GM12878 (cell line): ENCODE data around the gene TELO2. TPM values are rescaled to one million over a fixed set of nuclear protein-coding genes. Genes with fewer than 3 reads are reported as not detected.

Experiments
- CREB1 ChIP-seq: IDR thresholded peaks from 2 replicates; pipeline ENCODE4 v1.6.1; 2012; ENCODE audit warnings: low read depth, mild to moderate bottlenecking, inconsistent platforms
- CREM ChIP-seq: IDR thresholded peaks from 2 replicates; pipeline ENCODE4 v1.6.1; 2014; ENCODE audit warnings: antibody characterized with exemption, low read depth
- DPF2 ChIP-seq: fragments of 450-650 bp; IDR thresholded peaks from 2 replicates; pipeline ENCODE4 v1.6.1; 2017; ENCODE audit warnings: mild to moderate bottlenecking
- EGR1 ChIP-seq, 2 experiments: IDR thresholded peaks; 1 replicate in 1 of 2; 2 replicates in 1 of 2; pipeline ENCODE4 v1.6.1; 2011 to 2012; ENCODE audit warnings: low read depth in 2 of 2, low read length in 2 of 2, borderline replicate concordance in 1 of 2, mild to moderate bottlenecking in 1 of 2, moderate library complexity in 1 of 2
- IKZF1 ChIP-seq: fragments of 450-650 bp; conservative IDR thresholded peaks from 2 replicates; pipeline ENCODE4 v1.6.1; 2017; ENCODE audit warnings: antibody characterized with exemption, mild to moderate bottlenecking
- IKZF2 ChIP-seq, 2 experiments: fragments of 450-650 bp; IDR thresholded peaks; 2 replicates each; pipeline ENCODE4 v1.6.1; 2017; ENCODE audit warnings: mild to moderate bottlenecking in 2 of 2, moderate library complexity in 2 of 2
- MTA3 ChIP-seq: IDR thresholded peaks from 2 replicates; pipeline ENCODE4 v1.6.1; 2012; ENCODE audit warnings: low read length, inconsistent platforms, borderline replicate concordance
- NRF1 ChIP-seq: conservative IDR thresholded peaks from 2 replicates; pipeline ENCODE4 v1.6.1; 2011; ENCODE audit warnings: mild to moderate bottlenecking, low read depth, low read length, improper control_type of control experiment
- SIX5 ChIP-seq: IDR thresholded peaks from 2 replicates; pipeline ENCODE4 v1.6.1; 2011; ENCODE audit warnings: mild to moderate bottlenecking, low read depth, low read length, moderate library complexity; ENCODE audit not compliant: severe bottlenecking
- STAT1 ChIP-seq: fragments of 450-650 bp; conservative IDR thresholded peaks from 2 replicates; pipeline ENCODE4 v1.6.1; 2014; ENCODE audit warnings: antibody characterized with exemption, mild to moderate bottlenecking
- TARDBP ChIP-seq: IDR thresholded peaks from 2 replicates; pipeline ENCODE4 v1.6.1; 2016; ENCODE audit warnings: borderline replicate concordance
- ZNF217 ChIP-seq: fragments of 450-650 bp; IDR thresholded peaks from 2 replicates; pipeline ENCODE4 v1.6.1; 2017; ENCODE audit warnings: antibody characterized with exemption, mild to moderate bottlenecking
- polyA plus RNA-seq, 11 experiments: library from polyadenylated mRNA; depleted of rRNA in 4 of 11; unstranded in 6 of 11; stranded (reverse) in 5 of 11; fragments of >200 nt; fragmentation: Nextera tagmentation in 4 of 11; fragmentation: Illumina TruSeq in 1 of 11; extraction: Ambion mirVana in 4 of 11; extraction: Trizol in 1 of 11; gene quantifications; 1 replicate in 1 of 11; 2 replicates in 10 of 11; pipeline versions ENCODE4 v1.2.1 to v1.2.3, GENCODE V29; 2011 to 2016; ENCODE audit warnings: inconsistent platforms in 2 of 11, missing spikeins in 2 of 11, low read depth in 1 of 11
- total RNA-seq, 4 experiments: library from RNA; depleted of rRNA in 3 of 4; stranded (reverse); fragments of >200 nt in 3 of 4; fragmentation: Illumina TruSeq in 1 of 4; extraction: Trizol in 1 of 4; gene quantifications; 2 replicates each; pipeline versions ENCODE4 v1.2.1 to v1.2.3, GENCODE V29; 2013 to 2021
- TF ChIP-seq, protein P1 (sequence below): IDR thresholded peaks from 2 replicates; pipeline ENCODE4 v1.6.1; 2011; ENCODE audit warnings: borderline replicate concordance, low read depth, mild to moderate bottlenecking, moderate library complexity, low read length; ENCODE audit not compliant: insufficient read depth, poor library complexity, severe bottlenecking
- TF ChIP-seq, protein P2 (sequence below): fragments of 450-650 bp; IDR thresholded peaks from 2 replicates; pipeline ENCODE4 v1.6.1; 2017; ENCODE audit warnings: low read depth, mild to moderate bottlenecking, moderate library complexity
- TF ChIP-seq, protein P3 (sequence below): fragments of 450-650 bp; IDR thresholded peaks from 2 replicates; pipeline ENCODE4 v1.6.1; 2017; ENCODE audit warnings: borderline replicate concordance
- TF ChIP-seq, protein P4 (sequence below): fragments of 450-650 bp; formaldehyde crosslinking; IDR thresholded peaks from 2 replicates; pipeline ENCODE4 v1.5.0; 2022; ENCODE audit warnings: mild to moderate bottlenecking, missing genetic modification characterization
- TF ChIP-seq, protein P5 (sequence below): fragments of 450-650 bp; IDR thresholded peaks from 2 replicates; pipeline ENCODE4 v1.6.1; 2017; ENCODE audit warnings: mild to moderate bottlenecking, moderate library complexity

TELO2 gene
- total and polyA plus RNA-seq, 10 of the 15 experiments (the other 5 are each of a cell fraction or from before 2014, with no cell fraction given), result 0.55 to 72.8 (median 18.6) TPM

DNA sequence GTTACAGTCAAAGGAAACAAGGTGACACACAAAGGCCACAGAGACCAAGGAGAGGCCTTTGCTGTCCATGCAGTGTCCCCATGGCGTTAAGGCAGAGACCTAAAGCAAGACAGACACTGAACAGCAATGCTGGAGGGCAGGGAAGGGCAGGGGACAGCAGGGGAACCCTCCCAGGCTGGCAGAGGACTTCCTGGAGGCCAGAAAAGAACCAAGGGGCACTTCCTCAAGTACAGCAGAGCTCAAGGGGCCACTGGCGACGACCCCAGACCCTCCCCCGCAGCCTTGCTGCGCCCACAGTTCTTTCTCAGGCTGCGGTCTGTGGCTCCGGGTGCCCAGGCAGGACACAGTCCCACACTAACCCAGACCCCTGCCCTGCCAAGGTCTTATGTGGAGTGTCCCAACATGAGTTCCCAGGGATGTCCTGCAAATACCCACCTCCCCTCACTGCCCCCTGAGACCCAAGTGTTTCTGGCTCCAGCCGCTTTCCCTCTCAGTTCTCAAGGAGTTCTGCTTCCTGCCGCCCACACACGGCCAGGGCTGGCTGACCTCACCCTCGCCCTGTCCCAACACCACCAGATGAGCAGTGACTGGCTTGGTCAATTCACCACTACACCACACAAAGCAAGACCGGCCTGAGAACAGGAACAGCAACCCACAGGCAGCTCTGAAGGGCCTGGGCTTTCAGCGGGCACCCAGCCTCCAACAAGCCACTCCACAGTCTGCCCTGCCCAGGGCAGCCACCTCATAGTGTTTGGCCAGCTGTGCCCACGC lies 22.5 kb upstream of the TELO2 start (continued):
- TF ChIP-seq, protein P1, sequence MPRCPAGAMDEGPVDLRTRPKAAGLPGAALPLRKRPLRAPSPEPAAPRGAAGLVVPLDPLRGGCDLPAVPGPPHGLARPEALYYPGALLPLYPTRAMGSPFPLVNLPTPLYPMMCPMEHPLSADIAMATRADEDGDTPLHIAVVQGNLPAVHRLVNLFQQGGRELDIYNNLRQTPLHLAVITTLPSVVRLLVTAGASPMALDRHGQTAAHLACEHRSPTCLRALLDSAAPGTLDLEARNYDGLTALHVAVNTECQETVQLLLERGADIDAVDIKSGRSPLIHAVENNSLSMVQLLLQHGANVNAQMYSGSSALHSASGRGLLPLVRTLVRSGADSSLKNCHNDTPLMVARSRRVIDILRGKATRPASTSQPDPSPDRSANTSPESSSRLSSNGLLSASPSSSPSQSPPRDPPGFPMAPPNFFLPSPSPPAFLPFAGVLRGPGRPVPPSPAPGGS, result no peak
- no peak; the same call in 1 of the 2 replicates for TF ChIP-seq MTA3
- peak; percentile 40; the same call in 1 of the 2 replicates for TF ChIP-seq DPF2
- TF ChIP-seq CREB1, result no peak
- no peak for TF ChIP-seq STAT1
- peak in 1 of 2 experiments; percentile 53; a peak in 1 of 3 replicates for TF ChIP-seq EGR1 (IDR thresholded peaks at IDR 0.05; ENCODE audit: borderline replicate concordance in 1 of 2, low read depth in 2 of 2, low read length in 2 of 2)
- no peak for TF ChIP-seq CREM
- TF ChIP-seq IKZF1, result peak; percentile 63; the same call in 1 of the 2 replicates
- TF ChIP-seq, protein P2, sequence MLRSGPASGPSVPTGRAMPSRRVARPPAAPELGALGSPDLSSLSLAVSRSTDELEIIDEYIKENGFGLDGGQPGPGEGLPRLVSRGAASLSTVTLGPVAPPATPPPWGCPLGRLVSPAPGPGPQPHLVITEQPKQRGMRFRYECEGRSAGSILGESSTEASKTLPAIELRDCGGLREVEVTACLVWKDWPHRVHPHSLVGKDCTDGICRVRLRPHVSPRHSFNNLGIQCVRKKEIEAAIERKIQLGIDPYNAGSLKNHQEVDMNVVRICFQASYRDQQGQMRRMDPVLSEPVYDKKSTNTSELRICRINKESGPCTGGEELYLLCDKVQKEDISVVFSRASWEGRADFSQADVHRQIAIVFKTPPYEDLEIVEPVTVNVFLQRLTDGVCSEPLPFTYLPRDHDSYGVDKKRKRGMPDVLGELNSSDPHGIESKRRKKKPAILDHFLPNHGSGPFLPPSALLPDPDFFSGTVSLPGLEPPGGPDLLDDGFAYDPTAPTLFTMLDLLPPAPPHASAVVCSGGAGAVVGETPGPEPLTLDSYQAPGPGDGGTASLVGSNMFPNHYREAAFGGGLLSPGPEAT, result no peak
- TF ChIP-seq, protein P3, sequence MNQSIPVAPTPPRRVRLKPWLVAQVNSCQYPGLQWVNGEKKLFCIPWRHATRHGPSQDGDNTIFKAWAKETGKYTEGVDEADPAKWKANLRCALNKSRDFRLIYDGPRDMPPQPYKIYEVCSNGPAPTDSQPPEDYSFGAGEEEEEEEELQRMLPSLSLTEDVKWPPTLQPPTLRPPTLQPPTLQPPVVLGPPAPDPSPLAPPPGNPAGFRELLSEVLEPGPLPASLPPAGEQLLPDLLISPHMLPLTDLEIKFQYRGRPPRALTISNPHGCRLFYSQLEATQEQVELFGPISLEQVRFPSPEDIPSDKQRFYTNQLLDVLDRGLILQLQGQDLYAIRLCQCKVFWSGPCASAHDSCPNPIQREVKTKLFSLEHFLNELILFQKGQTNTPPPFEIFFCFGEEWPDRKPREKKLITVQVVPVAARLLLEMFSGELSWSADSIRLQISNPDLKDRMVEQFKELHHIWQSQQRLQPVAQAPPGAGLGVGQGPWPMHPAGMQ, result no peak
- TF ChIP-seq, protein P4, sequence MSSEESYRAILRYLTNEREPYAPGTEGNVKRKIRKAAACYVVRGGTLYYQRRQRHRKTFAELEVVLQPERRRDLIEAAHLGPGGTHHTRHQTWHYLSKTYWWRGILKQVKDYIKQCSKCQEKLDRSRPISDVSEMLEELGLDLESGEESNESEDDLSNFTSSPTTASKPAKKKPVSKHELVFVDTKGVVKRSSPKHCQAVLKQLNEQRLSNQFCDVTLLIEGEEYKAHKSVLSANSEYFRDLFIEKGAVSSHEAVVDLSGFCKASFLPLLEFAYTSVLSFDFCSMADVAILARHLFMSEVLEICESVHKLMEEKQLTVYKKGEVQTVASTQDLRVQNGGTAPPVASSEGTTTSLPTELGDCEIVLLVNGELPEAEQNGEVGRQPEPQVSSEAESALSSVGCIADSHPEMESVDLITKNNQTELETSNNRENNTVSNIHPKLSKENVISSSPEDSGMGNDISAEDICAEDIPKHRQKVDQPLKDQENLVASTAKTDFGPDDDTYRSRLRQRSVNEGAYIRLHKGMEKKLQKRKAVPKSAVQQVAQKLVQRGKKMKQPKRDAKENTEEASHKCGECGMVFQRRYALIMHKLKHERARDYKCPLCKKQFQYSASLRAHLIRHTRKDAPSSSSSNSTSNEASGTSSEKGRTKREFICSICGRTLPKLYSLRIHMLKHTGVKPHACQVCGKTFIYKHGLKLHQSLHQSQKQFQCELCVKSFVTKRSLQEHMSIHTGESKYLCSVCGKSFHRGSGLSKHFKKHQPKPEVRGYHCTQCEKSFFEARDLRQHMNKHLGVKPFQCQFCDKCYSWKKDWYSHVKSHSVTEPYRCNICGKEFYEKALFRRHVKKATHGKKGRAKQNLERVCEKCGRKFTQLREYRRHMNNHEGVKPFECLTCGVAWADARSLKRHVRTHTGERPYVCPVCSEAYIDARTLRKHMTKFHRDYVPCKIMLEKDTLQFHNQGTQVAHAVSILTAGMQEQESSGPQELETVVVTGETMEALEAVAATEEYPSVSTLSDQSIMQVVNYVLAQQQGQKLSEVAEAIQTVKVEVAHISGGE (CRISPR knock-in tag), result no peak
- peak; percentile 25 to 40; a peak in 3 of 4 replicates for TF ChIP-seq IKZF2 (IDR thresholded peaks at IDR 0.05)
- TF ChIP-seq SIX5, result no peak
- TF ChIP-seq, protein P5, sequence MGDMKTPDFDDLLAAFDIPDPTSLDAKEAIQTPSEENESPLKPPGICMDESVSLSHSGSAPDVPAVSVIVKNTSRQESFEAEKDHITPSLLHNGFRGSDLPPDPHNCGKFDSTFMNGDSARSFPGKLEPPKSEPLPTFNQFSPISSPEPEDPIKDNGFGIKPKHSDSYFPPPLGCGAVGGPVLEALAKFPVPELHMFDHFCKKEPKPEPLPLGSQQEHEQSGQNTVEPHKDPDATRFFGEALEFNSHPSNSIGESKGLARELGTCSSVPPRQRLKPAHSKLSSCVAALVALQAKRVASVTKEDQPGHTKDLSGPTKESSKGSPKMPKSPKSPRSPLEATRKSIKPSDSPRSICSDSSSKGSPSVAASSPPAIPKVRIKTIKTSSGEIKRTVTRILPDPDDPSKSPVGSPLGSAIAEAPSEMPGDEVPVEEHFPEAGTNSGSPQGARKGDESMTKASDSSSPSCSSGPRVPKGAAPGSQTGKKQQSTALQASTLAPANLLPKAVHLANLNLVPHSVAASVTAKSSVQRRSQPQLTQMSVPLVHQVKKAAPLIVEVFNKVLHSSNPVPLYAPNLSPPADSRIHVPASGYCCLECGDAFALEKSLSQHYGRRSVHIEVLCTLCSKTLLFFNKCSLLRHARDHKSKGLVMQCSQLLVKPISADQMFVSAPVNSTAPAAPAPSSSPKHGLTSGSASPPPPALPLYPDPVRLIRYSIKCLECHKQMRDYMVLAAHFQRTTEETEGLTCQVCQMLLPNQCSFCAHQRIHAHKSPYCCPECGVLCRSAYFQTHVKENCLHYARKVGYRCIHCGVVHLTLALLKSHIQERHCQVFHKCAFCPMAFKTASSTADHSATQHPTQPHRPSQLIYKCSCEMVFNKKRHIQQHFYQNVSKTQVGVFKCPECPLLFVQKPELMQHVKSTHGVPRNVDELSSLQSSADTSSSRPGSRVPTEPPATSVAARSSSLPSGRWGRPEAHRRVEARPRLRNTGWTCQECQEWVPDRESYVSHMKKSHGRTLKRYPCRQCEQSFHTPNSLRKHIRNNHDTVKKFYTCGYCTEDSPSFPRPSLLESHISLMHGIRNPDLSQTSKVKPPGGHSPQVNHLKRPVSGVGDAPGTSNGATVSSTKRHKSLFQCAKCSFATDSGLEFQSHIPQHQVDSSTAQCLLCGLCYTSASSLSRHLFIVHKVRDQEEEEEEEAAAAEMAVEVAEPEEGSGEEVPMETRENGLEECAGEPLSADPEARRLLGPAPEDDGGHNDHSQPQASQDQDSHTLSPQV, result no peak
- TF ChIP-seq TARDBP, result no peak
- TF ChIP-seq NRF1, result no peak
- TF ChIP-seq ZNF217, result no peak
